Karpas-422 (cell line): ENCODE measurements around the gene CFTR. TPM values are rescaled to one million over a fixed set of nuclear protein-coding genes. Genes with fewer than 3 reads are reported as not detected.

Source experiments
- DNase-seq: peaks from one replicate; pipeline ENCODE4 v3.0.0-alpha.2; 2015
- H2AFZ ChIP-seq: fragments of 200-600 bp; sonication (generic); 2 replicates; pipeline ENCODE4 v1.6.1; 2014; ENCODE audit warnings: antibody characterized with exemption, low read length, mixed read lengths
- H3K27ac ChIP-seq: fragments of 200-600 bp; sonication (generic); 2 replicates; pipeline ENCODE4 v1.5.1; 2014; ENCODE audit warnings: mild to moderate bottlenecking, low read length, moderate library complexity
- H3K27me3 ChIP-seq: fragments of 200-600 bp; sonication (generic); 2 replicates; pipeline ENCODE4 v1.6.1; 2014; ENCODE audit warnings: low read length, mixed read lengths
- H3K36me3 ChIP-seq: fragments of 200-600 bp; sonication (generic); 2 replicates; pipeline ENCODE4 v1.6.1; 2014; ENCODE audit warnings: low read length, mixed read lengths; ENCODE audit not compliant: insufficient read depth
- H3K4me1 ChIP-seq: fragments of 200-600 bp; sonication (generic); 2 replicates; pipeline ENCODE4 v1.6.1; 2014; ENCODE audit warnings: mild to moderate bottlenecking, low read length, mixed read lengths
- H3K4me2 ChIP-seq: fragments of 200-600 bp; sonication (generic); 2 replicates; pipeline ENCODE4 v1.6.1; 2014; ENCODE audit warnings: low read length, low read depth, mild to moderate bottlenecking; ENCODE audit not compliant: poor library complexity, severe bottlenecking
- H3K4me3 ChIP-seq: fragments of 200-600 bp; sonication (generic); 2 replicates; pipeline ENCODE4 v1.5.1; 2014; ENCODE audit warnings: mild to moderate bottlenecking, antibody characterized with exemption, low read length, mixed read lengths
- H3K79me2 ChIP-seq: fragments of 200-600 bp; sonication (generic); 2 replicates; pipeline ENCODE4 v1.6.1; 2014; ENCODE audit warnings: mild to moderate bottlenecking, low read length, mixed read lengths
- H3K9ac ChIP-seq: fragments of 200-600 bp; sonication (generic); 2 replicates; pipeline ENCODE4 v1.6.0; 2014; ENCODE audit warnings: low read length
- H3K9me2 ChIP-seq: fragments of 200-600 bp; sonication (generic), shearing (Covaris generic); replicated peaks from 2 replicates; pipeline ENCODE4 v1.6.0; 2014; ENCODE audit warnings: mild to moderate bottlenecking, low read length, moderate library complexity; ENCODE audit not compliant: insufficient read depth
- H3K9me3 ChIP-seq: fragments of 300-700, 200-600 bp; sonication (generic); 2 replicates; pipeline ENCODE4 v1.6.1; 2014; ENCODE audit warnings: low read length, mixed read lengths
- H4K20me1 ChIP-seq: fragments of 200-600 bp; sonication (generic); 2 replicates; pipeline ENCODE4 v1.6.1; 2014; ENCODE audit warnings: mild to moderate bottlenecking, antibody characterized with exemption, low read length, low read depth; ENCODE audit not compliant: insufficient read depth
- total RNA-seq: library from RNA; depleted of rRNA; stranded (reverse); fragments of >200 nt; shearing (Covaris generic); gene quantifications from 2 replicates; pipeline ENCODE4 v1.2.3, GENCODE V29; 2014; ENCODE audit warnings: low replicate concordance

CFTR gene
- total RNA-seq, 1 experiment from 2014 or later = not detected

DNA sequence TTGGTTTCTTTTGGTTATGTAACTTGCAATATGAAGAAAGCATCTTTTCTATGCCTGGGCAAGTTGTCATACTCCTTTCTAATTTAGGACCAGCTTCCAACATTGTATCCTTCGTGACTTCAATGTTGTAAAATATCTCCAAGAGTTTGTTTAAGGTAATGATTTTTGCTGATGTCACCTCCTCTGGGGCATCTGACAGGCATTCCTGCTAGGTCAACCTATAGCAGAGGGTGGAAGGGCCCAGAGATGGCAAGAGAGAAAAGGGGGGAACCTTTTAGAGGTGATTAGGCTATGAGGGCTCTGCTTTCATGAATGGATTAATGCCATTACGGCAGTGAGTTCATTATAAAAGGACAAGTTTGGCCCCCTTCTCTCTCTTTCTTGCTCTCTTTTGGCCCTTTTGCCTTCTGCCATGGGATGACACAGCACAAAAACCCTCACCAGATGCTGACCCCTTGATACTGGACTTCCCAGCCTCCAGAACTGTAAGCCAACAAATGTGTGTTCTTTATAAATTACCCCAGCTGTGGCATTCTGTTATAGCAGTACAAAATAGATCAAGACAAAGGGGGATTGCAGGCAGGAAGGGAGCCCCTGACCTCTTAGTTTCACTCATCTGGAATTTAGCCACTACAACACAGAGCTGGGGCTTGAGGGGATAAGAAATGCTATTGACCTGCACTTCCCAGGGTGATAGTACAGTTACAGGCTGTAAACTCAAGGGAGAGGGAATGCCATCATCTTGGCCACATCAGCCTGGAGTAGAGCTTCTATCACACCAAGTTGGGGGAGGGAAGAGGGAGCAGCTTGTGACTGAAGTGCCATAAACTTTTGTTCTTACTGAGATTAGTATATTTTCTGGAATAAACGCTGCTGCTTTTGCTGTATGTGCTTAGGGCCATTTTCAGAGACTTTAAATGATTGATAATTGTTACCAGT lies 195.9 kb downstream of the CFTR start:
- Histone ChIP-seq H3K36me3 (no peaks in the 10 kb centered on the region), H3K9me3 (no peaks in the 10 kb centered on the region), H3K4me3 (no peak overlapping the region), H3K9me2 (no peaks in the 10 kb centered on the region), H3K79me2 (no peaks in the 10 kb centered on the region), H3K4me2 (no peak overlapping the region), H3K4me1 (no peaks in the 10 kb centered on the region), H2AFZ (no peak overlapping the region), H3K27me3 (no peaks in the 10 kb centered on the region), H4K20me1 (no peaks in the 10 kb centered on the region), H3K27ac (no peak overlapping the region), H3K9ac (no peak overlapping the region)
- no peak for DNase-seq

GRCh38 chr7:117679120-117679519 lies 199.3 kb downstream of the CFTR start:
- Histone ChIP-seq H3K27ac (no peak overlapping the region), H3K4me3 (no peak overlapping the region), H3K27me3 (no peaks in the 10 kb centered on the region), H3K79me2 (no peaks in the 10 kb centered on the region), H3K9me3 (no peaks in the 10 kb centered on the region), H3K4me2 (no peak overlapping the region), H4K20me1 (no peaks in the 10 kb centered on the region), H3K9ac (no peak overlapping the region), H2AFZ (no peak overlapping the region), H3K36me3 (no peaks in the 10 kb centered on the region), H3K9me2 (no peaks in the 10 kb centered on the region), H3K4me1 (no peaks in the 10 kb centered on the region)
- DNase-seq = no peak

DNA sequence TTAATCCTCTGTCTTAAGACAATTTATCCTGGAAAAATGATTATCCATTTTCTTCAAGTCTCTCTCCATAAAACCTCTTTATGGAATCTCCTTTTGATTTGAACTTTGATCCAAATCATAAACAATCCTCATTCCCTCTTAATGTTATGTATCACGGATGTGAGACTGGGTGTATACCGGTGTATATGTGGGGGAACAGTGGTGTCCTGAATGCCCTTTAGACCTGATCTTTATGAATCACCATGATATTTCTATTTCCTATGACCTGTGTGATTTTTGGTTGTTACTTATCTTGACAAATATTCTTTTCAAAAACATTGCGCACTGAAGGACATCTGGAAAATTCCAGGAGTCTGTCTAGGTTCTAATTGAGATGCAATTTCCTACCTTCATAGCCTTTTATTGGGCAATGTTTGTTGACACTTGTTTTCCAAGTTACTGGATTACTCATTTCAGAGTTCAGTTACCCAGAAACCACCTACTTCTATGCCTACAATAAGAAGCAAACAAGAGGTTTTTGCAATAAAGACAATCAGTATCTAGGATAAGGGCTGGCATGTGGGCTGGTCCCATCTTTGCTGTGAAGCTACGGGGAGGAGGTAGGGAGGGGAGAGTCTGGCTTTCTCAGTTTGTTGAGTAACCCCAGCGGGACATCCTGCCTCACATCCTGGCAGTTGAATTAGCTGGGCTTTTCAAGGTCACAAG lies 203.0 kb downstream of the CFTR start:
- DNase-seq = no peak
- no peak overlapping the region for H3K4me3 ChIP-seq
- H3K9me3 ChIP-seq = no peaks in the 10 kb centered on the region
- no peak overlapping the region for H2AFZ ChIP-seq
- H3K27me3 ChIP-seq = no peaks in the 10 kb centered on the region
- H3K9me2 ChIP-seq = no peaks in the 10 kb centered on the region
- no peaks in the 10 kb centered on the region for H4K20me1 ChIP-seq
- no peak overlapping the region for H3K27ac ChIP-seq
- no peaks in the 10 kb centered on the region for H3K79me2 ChIP-seq
- no peaks in the 10 kb centered on the region for H3K4me1 ChIP-seq
- H3K36me3 ChIP-seq = no peaks in the 10 kb centered on the region
- H3K9ac ChIP-seq = no peak overlapping the region
- no peak overlapping the region for H3K4me2 ChIP-seq

GRCh38 chr7:117683430-117684175 lies 203.8 kb downstream of the CFTR start:
- H3K4me3 ChIP-seq = no peak overlapping the region
- H3K9me2 ChIP-seq = 0 out of 2 replicates have a peak, but pooled peaks cover 3% of the 10 kb centered on the region
- H3K4me1 ChIP-seq = no peaks in the 10 kb centered on the region
- no peaks in the 10 kb centered on the region for H3K27me3 ChIP-seq
- H3K27ac ChIP-seq = no peak overlapping the region
- DNase-seq = no peak
- no peaks in the 10 kb centered on the region for H4K20me1 ChIP-seq
- no peak overlapping the region for H2AFZ ChIP-seq
- no peaks in the 10 kb centered on the region for H3K9me3 ChIP-seq
- H3K9ac ChIP-seq = no peak overlapping the region
- H3K36me3 ChIP-seq = no peaks in the 10 kb centered on the region
- no peaks in the 10 kb centered on the region for H3K79me2 ChIP-seq
- no peak overlapping the region for H3K4me2 ChIP-seq

- H3K36me3 ChIP-seq = no peaks in the 10 kb centered on the region
- H3K79me2 ChIP-seq = no peaks in the 10 kb centered on the region
- no peak overlapping the region for H2AFZ ChIP-seq
- H4K20me1 ChIP-seq = no peaks in the 10 kb centered on the region
- 0 out of 2 replicates have a peak, but pooled peaks cover 6% of the 10 kb centered on the region for H3K9me2 ChIP-seq
- H3K4me3 ChIP-seq = no peak overlapping the region
- no peak overlapping the region for H3K4me2 ChIP-seq
- no peaks in the 10 kb centered on the region for H3K9me3 ChIP-seq
- no peaks in the 10 kb centered on the region for H3K4me1 ChIP-seq
- no peak overlapping the region for H3K9ac ChIP-seq
- H3K27me3 ChIP-seq = no peaks in the 10 kb centered on the region
- no peak for DNase-seq
- no peak overlapping the region for H3K27ac ChIP-seq
Measured at GRCh38 chr7:117685795-117686194, 206.0 kb downstream of the CFTR start.

- Histone ChIP-seq H3K79me2 (no peaks in the 10 kb centered on the region), H2AFZ (no peak overlapping the region), H3K9me3 (no peaks in the 10 kb centered on the region), H3K4me2 (no peak overlapping the region), H3K4me3 (no peak overlapping the region), H3K36me3 (no peaks in the 10 kb centered on the region), H4K20me1 (no peaks in the 10 kb centered on the region), H3K4me1 (no peaks in the 10 kb centered on the region), H3K27ac (no peak overlapping the region), H3K9me2 (0 out of 2 replicates have a peak, but pooled peaks cover 6% of the 10 kb centered on the region), H3K27me3 (no peaks in the 10 kb centered on the region), H3K9ac (no peak overlapping the region)
- no peak for DNase-seq
Measured at GRCh38 chr7:117686311-117686935, 206.6 kb downstream of the CFTR start.

- DNase-seq = no peak
- 0 out of 2 replicates have a peak, but pooled peaks cover 6% of the 10 kb centered on the region for H3K9me2 ChIP-seq
- H3K9me3 ChIP-seq = no peaks in the 10 kb centered on the region
Measured at GRCh38 chr7:117688126-117688525, 208.3 kb downstream of the CFTR start.

More at GRCh38 chr7:117688126-117688525, 208.3 kb downstream of the CFTR start:
- Histone ChIP-seq H3K27ac (no peak overlapping the region), H3K27me3 (no peaks in the 10 kb centered on the region), H3K4me1 (no peaks in the 10 kb centered on the region), H3K79me2 (no peaks in the 10 kb centered on the region), H3K4me3 (no peak overlapping the region), H3K36me3 (no peaks in the 10 kb centered on the region), H2AFZ (no peak overlapping the region), H3K9ac (no peak overlapping the region), H3K4me2 (no peak overlapping the region), H4K20me1 (no peaks in the 10 kb centered on the region)
